GM12891 (cell line): Measurements from ENCODE around the gene SCN4B.

Experiments used
- PAX5 ChIP-seq: IDR thresholded peaks from 2 replicates; pipeline ENCODE4 v1.6.1; 2011; ENCODE audit warnings: low read length, moderate library complexity, mild to moderate bottlenecking; ENCODE audit not compliant: insufficient read depth, severe bottlenecking
- POLR2A ChIP-seq: IDR thresholded peaks from 2 replicates; pipeline ENCODE4 v1.6.1; 2011; ENCODE audit warnings: low read depth, low read length, control low read depth
- POLR2AphosphoS5 ChIP-seq: IDR thresholded peaks from 2 replicates; pipeline ENCODE4 v1.6.1; 2011; ENCODE audit warnings: low read depth, low read length, control low read depth
- SPI1 ChIP-seq: IDR thresholded peaks from 2 replicates; pipeline ENCODE4 v1.6.1; 2011; ENCODE audit warnings: low read depth, low read length, control low read depth
- TAF1 ChIP-seq: IDR thresholded peaks from 2 replicates; pipeline ENCODE4 v1.6.1; 2011; ENCODE audit warnings: low read depth, low read length, control low read depth

GRCh38 chr11:118105657-118106305, 46.8 kb downstream of the SCN4B start:
- no peak for TF ChIP-seq POLR2AphosphoS5
- TF ChIP-seq POLR2A = no peak
- no peak for TF ChIP-seq TAF1
- no peak for TF ChIP-seq SPI1
- TF ChIP-seq PAX5 = no peak
